ENCODE data around the gene MTREX. TPM values are rescaled to one million over a fixed set of nuclear protein-coding genes. Genes with fewer than 3 reads are reported as not detected.

MTREX gene
- total and polyA plus RNA-seq, 10 donors = 13.8 to 73.6 (median 58.3) TPM

DNA sequence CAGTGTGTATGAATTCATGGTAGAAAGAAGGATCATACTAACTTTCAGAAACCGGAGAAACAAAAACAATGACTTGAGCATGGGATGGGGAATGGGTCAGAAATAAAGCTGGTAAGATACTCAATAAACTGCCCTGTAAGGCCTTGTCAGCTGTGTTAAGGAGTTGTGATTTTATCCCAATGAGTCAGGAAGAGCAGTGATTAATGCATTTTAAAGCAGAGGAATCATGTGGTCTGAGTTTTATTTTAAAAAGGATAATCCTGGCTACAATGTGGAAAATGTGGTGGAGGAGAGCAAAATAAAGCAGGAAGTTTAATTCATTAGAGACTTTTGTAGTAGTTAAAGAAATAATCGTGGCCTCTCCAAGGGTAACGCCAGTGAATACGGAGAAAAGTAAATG is 29.0 kb upstream of the MTREX start:
- DNase-seq = no peak
- H3K27me3 ChIP-seq (replicated peaks in 1 of 7) = no peaks in the 10 kb centered on the region
- no peak for TF ChIP-seq POLR2A (IDR thresholded peaks at IDR 0.05)
- peaks cover 4 to 100% (median 86%) of the 10 kb centered on the region in 6 donors for H3K36me3 ChIP-seq
- H3K27ac ChIP-seq = no peak overlapping the region
- no peak overlapping the region for H3K4me3 ChIP-seq
- WGBS, 5 donors = 94 to 97% (median 95%) methylated on average over 4 of the region's 4 CpGs
- intact Hi-C loops (cut with DNase I; ENCODE audit: low total_unique reads) = no loop called here
- H3K4me1 ChIP-seq = no peaks in the 10 kb centered on the region
- no peaks in the 10 kb centered on the region for H3K9me3 ChIP-seq

DNA sequence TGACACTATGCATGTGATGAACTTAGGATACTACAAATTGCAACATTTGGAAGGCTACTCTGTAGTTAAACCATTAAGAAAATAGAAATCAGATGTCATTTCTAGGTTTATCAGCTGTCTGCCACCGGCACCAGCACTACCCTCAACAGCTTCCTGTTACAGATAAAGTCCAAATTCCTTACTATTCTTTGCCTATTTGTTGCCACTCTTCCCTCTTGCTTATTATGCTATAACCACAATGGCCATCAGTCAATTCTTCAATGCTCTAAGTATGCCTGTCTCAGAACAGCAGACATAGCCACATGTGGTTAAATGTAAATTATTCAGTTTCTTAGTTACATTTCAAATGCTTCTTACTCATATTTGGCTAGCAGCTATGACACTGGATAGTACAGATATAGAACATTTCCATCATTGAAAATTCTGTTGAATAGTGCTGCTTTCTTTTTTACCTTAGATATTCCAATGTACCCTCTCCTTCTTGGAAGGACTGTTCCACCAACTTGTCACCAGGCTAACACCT is 21.3 kb upstream of the MTREX start:
- H3K36me3 ChIP-seq = peaks cover 13 to 100% (median 80%) of the 10 kb centered on the region in 6 donors

DNA sequence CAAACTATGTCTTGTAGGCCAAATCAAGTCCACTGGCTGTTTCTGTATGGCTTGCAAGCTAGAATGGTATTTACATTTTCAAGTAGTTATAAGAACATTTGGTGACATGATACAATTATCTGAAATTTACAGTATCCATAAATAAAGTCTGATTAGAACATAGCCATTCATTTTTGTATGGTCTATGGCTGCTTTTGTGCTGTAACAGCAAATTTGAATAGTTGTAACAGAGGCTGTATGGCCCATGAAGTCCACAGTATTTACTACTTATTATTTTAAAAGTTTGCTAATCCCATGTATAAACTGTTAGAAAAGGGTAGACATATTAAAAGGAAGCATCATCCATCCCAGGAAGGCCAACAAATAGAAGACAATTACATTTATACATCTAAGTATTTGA is 18.0 kb upstream of the MTREX start:
- peaks cover 16 to 100% (median 84%) of the 10 kb centered on the region in 6 donors for H3K36me3 ChIP-seq
- H3K4me1 ChIP-seq = no peaks in the 10 kb centered on the region
- H3K9me3 ChIP-seq = no peaks in the 10 kb centered on the region
- intact Hi-C loops (cut with DNase I; ENCODE audit: low total_unique reads) = no loop called here
- no peak for TF ChIP-seq POLR2A (IDR thresholded peaks at IDR 0.05)
- TF ChIP-seq, protein P1, sequence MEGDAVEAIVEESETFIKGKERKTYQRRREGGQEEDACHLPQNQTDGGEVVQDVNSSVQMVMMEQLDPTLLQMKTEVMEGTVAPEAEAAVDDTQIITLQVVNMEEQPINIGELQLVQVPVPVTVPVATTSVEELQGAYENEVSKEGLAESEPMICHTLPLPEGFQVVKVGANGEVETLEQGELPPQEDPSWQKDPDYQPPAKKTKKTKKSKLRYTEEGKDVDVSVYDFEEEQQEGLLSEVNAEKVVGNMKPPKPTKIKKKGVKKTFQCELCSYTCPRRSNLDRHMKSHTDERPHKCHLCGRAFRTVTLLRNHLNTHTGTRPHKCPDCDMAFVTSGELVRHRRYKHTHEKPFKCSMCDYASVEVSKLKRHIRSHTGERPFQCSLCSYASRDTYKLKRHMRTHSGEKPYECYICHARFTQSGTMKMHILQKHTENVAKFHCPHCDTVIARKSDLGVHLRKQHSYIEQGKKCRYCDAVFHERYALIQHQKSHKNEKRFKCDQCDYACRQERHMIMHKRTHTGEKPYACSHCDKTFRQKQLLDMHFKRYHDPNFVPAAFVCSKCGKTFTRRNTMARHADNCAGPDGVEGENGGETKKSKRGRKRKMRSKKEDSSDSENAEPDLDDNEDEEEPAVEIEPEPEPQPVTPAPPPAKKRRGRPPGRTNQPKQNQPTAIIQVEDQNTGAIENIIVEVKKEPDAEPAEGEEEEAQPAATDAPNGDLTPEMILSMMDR (IDR thresholded peaks at IDR 0.05 in 8 of 11, conservative IDR thresholded peaks at IDR 0.05 in 3 of 11) = no peak
- TF ChIP-seq POLR2AphosphoS5 (IDR thresholded peaks at IDR 0.05) = no peak
- no peak overlapping the region for H3K27ac ChIP-seq
- DNase-seq = no peak
- H3K27me3 ChIP-seq (replicated peaks in 1 of 7) = no peaks in the 10 kb centered on the region
- H3K4me3 ChIP-seq = no peak overlapping the region

More for the DNA sequence above, 21.3 kb upstream of the MTREX start:
- TF ChIP-seq, protein P1 (IDR thresholded peaks at IDR 0.05 in 8 of 11, conservative IDR thresholded peaks at IDR 0.05 in 3 of 11) = no peak
- TF ChIP-seq POLR2AphosphoS5 (IDR thresholded peaks at IDR 0.05) (no peak), POLR2A (IDR thresholded peaks at IDR 0.05) (no peak)
- 21 to 57% (median 35%) methylated on average over 1 of the region's 1 CpG for WGBS, 5 donors
- Histone ChIP-seq H3K9me3 (no peaks in the 10 kb centered on the region), H3K27ac (no peak overlapping the region), H3K4me1 (no peaks in the 10 kb centered on the region), H3K27me3 (replicated peaks in 1 of 7) (no peaks in the 10 kb centered on the region), H3K4me3 (no peak overlapping the region)
- intact Hi-C loops (cut with DNase I; ENCODE audit: low total_unique reads) = no loop called here
- no peak for DNase-seq

DNA sequence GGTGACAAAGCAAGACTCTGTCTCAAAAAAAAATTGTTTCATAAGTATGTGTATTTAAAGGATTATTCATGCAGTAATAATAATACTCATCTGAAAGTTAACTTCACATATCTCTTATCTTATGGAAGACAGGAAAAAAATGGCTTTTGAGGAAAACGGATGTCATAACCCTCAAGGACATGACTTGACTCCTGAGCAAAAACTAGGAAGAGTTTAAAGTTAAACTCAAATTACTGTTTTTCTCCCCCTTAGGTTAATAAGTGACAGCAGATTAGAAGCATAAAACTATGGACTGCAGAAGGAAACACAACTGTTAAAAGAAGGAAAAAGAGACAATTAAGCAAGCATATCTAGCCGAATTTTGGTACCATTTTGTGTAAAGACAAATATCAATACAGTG is 16.8 kb upstream of the MTREX start:
- no peaks in the 10 kb centered on the region for H3K4me1 ChIP-seq
- no peak for DNase-seq
- no peaks in the 10 kb centered on the region for H3K9me3 ChIP-seq
- no peak overlapping the region for H3K4me3 ChIP-seq
- H3K27ac ChIP-seq = no peak overlapping the region
- TF ChIP-seq POLR2AphosphoS5 (IDR thresholded peaks at IDR 0.05) = no peak
- TF ChIP-seq, protein P1 (IDR thresholded peaks at IDR 0.05 in 8 of 11, conservative IDR thresholded peaks at IDR 0.05 in 3 of 11) = no peak
- no peak for TF ChIP-seq POLR2A (IDR thresholded peaks at IDR 0.05)
- no peaks in the 10 kb centered on the region for H3K27me3 ChIP-seq (replicated peaks in 1 of 7)
- WGBS, 5 donors = 75 to 83% (median 80%) methylated on average over 2 of the region's 2 CpGs
- H3K36me3 ChIP-seq = peaks cover 11 to 100% (median 81%) of the 10 kb centered on the region in 6 donors
- intact Hi-C loops (cut with DNase I; ENCODE audit: low total_unique reads) = no loop called here

DNA sequence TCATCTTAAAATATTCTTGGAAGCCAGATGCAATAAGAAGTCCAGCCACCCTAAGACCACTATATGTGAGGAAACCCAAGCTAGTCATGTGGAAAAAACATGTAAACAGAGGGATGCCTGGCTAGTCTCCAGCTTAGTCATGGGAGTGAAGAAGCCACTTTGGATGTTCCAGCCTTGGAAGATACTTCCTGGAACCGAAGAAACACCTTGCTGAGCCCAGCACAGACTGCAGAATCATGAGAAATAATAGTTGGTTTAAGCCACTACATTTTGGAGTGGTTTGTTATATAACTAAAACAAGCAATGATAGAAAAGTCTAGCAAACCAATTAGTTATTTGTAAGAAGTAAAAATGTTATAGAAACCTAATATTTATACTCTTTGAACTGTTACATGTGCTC is 12.9 kb upstream of the MTREX start:
- WGBS, 5 donors = 93 to 100% (median 94%) methylated on average over 1 of the region's 1 CpG
- TF ChIP-seq POLR2AphosphoS5 (IDR thresholded peaks at IDR 0.05) = no peak
- TF ChIP-seq, protein P1 (IDR thresholded peaks at IDR 0.05 in 8 of 11, conservative IDR thresholded peaks at IDR 0.05 in 3 of 11) = no peak
- TF ChIP-seq POLR2A (IDR thresholded peaks at IDR 0.05) = no peak
- no peaks in the 10 kb centered on the region for H3K27me3 ChIP-seq (replicated peaks in 1 of 7)
- no peaks in the 10 kb centered on the region for H3K4me1 ChIP-seq
- H3K4me3 ChIP-seq = no peak overlapping the region
- intact Hi-C loops (cut with DNase I; ENCODE audit: low total_unique reads) = no loop called here
- H3K9me3 ChIP-seq = no peaks in the 10 kb centered on the region
- peaks cover 4 to 86% (median 51%) of the 10 kb centered on the region in 6 donors for H3K36me3 ChIP-seq
- H3K27ac ChIP-seq = no peak overlapping the region
- DNase-seq = no peak

All from spleen (tissue), 11 donors.